ENCODE measurements around the gene DUSP28.
"Not testable (repeated sequence)": the region's sequence is repeated elsewhere in the genome, so short reads cannot be mapped to it uniquely, and the experiment has no call there.

DUSP28 gene

DNA sequence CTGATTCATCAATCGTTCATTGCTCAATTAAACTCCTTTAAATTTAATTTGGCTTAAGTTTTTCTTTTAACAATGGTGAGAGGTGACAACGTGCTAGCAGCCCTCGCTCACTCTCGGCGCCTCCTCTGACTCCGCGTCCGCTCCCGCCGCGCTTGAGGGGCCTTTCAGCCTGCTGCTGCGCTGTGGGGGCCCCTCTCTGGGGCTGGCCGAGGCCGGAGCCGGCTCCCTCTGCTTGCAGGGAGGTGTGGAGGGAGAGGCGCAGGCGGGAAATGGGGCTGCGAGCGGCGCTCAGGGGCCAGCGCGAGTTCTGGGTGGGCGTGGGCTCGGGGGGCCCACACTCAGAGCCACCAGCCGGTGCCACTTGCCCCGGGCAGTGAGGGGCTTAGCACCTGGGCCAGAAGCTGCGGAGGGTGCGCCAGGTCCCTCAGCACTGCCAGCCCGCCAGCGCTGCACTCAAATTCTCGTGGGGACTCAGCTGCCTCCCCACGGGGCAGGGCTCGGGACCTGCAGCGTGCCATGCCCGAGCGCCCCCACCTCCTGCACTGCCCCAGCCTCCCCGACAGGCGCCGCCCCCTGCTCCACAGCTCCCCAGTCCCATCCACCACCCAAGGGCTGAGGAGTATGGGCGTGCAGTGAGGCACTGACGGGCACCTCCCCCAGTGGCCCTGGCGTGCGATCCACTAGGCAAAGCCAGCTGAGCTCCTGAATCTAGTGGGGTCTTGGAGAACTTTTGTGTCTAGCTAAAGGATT lies 22.0 kb upstream of the DUSP28 start:
- in situ Hi-C loops (cut with MboI; ENCODE audit: low sequenced_read_pairs, unreplicated experiment) = no loop called here
- TF ChIP-seq, protein P1, sequence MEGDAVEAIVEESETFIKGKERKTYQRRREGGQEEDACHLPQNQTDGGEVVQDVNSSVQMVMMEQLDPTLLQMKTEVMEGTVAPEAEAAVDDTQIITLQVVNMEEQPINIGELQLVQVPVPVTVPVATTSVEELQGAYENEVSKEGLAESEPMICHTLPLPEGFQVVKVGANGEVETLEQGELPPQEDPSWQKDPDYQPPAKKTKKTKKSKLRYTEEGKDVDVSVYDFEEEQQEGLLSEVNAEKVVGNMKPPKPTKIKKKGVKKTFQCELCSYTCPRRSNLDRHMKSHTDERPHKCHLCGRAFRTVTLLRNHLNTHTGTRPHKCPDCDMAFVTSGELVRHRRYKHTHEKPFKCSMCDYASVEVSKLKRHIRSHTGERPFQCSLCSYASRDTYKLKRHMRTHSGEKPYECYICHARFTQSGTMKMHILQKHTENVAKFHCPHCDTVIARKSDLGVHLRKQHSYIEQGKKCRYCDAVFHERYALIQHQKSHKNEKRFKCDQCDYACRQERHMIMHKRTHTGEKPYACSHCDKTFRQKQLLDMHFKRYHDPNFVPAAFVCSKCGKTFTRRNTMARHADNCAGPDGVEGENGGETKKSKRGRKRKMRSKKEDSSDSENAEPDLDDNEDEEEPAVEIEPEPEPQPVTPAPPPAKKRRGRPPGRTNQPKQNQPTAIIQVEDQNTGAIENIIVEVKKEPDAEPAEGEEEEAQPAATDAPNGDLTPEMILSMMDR (IDR thresholded peaks at IDR 0.05; ENCODE audit: borderline replicate concordance, control extremely low read depth, extremely low read depth, insufficient read depth, missing control alignments) = no peak
- DNase-seq (ENCODE audit: low spot score) = no peak

DNA sequence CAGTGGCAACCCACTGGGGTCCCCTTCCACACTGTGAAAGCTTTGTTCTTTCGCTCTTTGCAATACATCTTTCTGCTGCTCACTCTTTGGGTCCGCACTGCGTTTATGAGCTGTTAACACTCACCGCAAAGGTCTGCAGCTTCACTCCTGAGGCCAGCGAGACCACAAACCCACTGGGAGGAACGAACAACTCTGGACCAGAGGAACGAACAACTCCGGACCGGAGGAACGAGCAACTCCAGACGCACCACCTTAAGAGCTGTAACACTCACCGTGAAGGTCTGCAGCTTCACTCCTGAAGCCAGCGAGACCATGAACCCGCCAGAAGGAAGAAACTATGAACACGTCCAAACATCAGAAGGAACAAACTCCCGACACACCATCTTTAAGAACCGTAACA lies 21.1 kb upstream of the DUSP28 start:
- in situ Hi-C loops (cut with MboI; ENCODE audit: low sequenced_read_pairs, unreplicated experiment); DNase-seq (ENCODE audit: low spot score): not testable (repeated sequence)

DNA sequence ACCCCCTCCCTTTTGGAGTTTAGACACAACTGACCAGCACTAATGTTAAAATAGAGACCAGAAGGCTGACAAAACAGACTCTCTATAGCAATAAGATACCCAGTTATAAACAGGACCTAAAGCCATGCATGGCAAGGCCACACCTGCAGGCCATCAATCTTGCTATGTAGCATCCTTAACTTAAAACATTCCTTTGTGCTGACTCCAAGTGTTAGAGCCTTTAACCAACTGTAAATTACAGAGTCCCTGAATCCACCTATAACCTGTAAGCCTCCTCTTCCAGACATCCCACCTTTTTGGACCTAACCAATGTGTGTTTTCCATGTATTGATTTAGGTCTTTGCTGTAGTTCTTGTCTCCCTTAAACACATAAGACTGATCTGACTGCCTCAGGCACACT lies 20.3 kb upstream of the DUSP28 start:
- TF ChIP-seq, protein P1 (IDR thresholded peaks at IDR 0.05; ENCODE audit: borderline replicate concordance, control extremely low read depth, extremely low read depth, insufficient read depth, missing control alignments) = no peak
- in situ Hi-C loops (cut with MboI; ENCODE audit: low sequenced_read_pairs, unreplicated experiment) = no loop called here
- DNase-seq (ENCODE audit: low spot score) = no peak

DNA sequence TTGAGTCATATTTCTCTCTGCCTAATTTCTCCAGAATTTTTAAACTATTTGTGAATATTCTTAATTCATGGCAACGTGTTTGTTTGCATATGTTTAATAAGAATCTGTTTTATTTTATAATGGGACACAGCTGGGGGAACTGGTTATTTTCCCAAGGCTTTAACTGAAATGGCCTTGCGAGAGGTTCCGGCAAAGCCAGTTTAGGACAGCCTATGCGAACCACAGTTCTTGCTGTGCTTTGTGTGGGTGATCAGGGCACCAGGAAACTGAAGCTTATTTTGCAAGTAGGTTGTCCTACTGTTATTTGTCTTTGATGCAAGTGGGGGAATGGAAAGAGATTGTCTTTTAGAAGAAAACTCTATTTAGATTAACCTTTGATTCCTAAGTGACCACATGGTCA lies 8.9 kb upstream of the DUSP28 start:
- TF ChIP-seq, protein P1 (IDR thresholded peaks at IDR 0.05; ENCODE audit: borderline replicate concordance, control extremely low read depth, extremely low read depth, insufficient read depth, missing control alignments) = no peak
- DNase-seq (ENCODE audit: low spot score) = no peak
- in situ Hi-C loops (cut with MboI; ENCODE audit: low sequenced_read_pairs, unreplicated experiment) = no loop called here

DNA sequence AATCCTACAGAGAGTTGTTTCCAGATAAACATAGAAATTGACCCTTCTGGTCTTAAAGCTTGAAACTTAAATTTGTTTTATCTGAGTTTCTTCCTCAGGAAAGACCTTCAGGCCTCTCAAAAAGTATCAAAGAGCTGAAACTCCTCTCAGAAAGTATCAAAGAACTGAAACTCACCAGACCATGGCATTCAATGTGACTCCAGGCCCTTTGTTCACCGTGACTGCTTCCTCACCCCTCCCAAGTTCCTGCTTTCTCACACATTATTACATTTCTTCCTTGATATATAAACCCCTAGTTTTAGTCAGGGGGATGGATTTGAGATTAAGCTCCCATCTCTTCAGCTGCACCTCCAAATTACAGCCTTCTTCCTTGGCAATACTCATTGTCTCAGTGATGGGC lies 8.3 kb upstream of the DUSP28 start:
- in situ Hi-C loops (cut with MboI; ENCODE audit: low sequenced_read_pairs, unreplicated experiment) = no loop called here
- DNase-seq (ENCODE audit: low spot score) = no peak
- TF ChIP-seq, protein P1 (IDR thresholded peaks at IDR 0.05; ENCODE audit: borderline replicate concordance, control extremely low read depth, extremely low read depth, insufficient read depth, missing control alignments) = no peak

DNA sequence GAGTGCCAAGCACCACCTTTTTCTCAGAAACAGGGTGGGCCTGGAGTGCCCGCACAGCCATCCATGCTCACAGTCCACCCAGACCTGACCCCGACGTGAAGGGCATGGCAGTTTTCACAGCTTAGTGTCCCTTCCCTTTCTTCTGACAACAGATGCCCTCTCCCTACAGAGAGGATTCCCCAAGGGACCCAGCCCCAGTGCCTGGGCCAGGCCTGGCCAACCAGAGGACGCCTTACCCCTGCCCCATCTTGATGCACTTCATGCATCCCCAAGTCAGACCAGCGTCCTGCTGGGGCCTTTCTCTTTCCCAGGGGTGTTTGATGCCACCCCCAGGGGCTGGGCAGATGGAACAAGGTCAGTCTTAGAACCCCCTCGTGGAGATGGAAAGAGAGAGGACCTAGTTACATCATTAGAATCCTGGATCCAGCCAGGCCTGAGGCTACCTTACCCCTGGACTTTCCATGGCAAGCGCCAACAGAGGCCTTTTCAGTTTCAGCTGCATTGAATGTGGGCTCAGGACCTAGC lies 6.1 kb upstream of the DUSP28 start:
- no peak for DNase-seq (ENCODE audit: low spot score)
- TF ChIP-seq, protein P1 (IDR thresholded peaks at IDR 0.05; ENCODE audit: borderline replicate concordance, control extremely low read depth, extremely low read depth, insufficient read depth, missing control alignments) = no peak
- in situ Hi-C loops (cut with MboI; ENCODE audit: low sequenced_read_pairs, unreplicated experiment) = no loop called here

DNA sequence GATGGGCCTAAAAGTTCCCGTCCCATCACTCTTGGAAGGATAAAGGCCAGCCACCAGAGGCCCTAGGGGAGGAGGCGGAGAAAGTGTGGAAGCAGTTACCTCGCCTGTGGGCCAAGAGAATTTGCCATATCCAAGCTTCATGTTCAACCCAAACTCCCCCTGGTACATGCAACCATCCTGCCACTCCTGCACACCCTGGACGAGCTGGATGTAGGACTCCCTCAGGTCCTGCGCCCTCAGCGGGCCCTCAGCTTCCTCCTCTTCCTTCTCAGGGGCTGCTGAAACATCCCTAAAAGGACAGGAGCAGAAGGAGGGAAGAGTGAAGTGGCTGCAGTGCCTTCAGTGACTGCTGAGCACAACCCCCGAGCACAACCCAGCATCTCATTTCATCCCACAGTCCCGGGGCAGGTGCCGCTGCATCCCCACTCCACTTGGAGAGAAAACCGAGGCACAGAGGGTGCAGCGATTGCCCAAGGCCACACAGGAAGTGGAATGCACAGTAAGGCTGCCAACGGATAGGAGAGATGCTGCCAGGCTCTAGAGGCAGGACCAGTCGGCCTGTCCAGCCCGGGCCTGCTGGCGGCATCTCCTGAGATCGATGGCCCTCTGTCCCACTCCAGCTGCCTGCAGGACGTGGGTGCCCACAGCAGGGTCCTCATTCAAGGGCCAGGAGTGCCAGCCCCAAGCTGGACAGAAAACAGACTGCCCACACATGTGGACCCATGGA lies 5.2 kb upstream of the DUSP28 start:
- in situ Hi-C loops (cut with MboI; ENCODE audit: low sequenced_read_pairs, unreplicated experiment) = no loop called here
- DNase-seq (ENCODE audit: low spot score) = no peak
- TF ChIP-seq, protein P1 (IDR thresholded peaks at IDR 0.05; ENCODE audit: borderline replicate concordance, control extremely low read depth, extremely low read depth, insufficient read depth, missing control alignments) = no peak
